Activated CD8-positive, alpha-beta memory T cell treated with anti-CD3 and anti-CD28 coated beads, Interleukin-2, amount 10 ng/mL, durations not matched to agents 7 days and 5 days (primary cell): Measurements from ENCODE around the gene FUT4. TPM values are rescaled to one million over a fixed set of nuclear protein-coding genes. Genes with fewer than 3 reads are reported as not detected.

ENCODE experiments used
- ATAC-seq: fragments of 150-1000 bp; cut with Tn5 transposase; one replicate; pipeline ENCODE4 v1.10.0; 2021; ENCODE audit warnings: moderate library complexity
- CTCF ChIA-PET: fragments of 350-600 bp; sonication (Branson Sonifier 250); formaldehyde crosslinking; loops from one replicate; lab custom pipeline; 2021; ENCODE audit warnings: antibody characterized with exemption; lab: Charles Lee
- DNase-seq: peaks from one replicate; pipeline ENCODE4 v3.0.0-alpha.2; 2020
- H3K27ac Mint-ChIP-seq: one replicate; pipeline ENCODE4 v1.8.0; 2021; ENCODE audit warnings: mild to moderate bottlenecking, mixed read lengths
- H3K27me3 Mint-ChIP-seq: one replicate; pipeline ENCODE4 v1.8.0; 2021; ENCODE audit warnings: mixed read lengths
- H3K36me3 Mint-ChIP-seq: one replicate; pipeline ENCODE4 v1.8.0; 2021; ENCODE audit warnings: mild to moderate bottlenecking, mixed read lengths
- H3K4me1 Mint-ChIP-seq: one replicate; pipeline ENCODE4 v1.8.0; 2021; ENCODE audit warnings: mixed read lengths
- H3K4me3 Mint-ChIP-seq: one replicate; pipeline ENCODE4 v1.8.0; 2021; ENCODE audit warnings: mild to moderate bottlenecking, moderate library complexity, mixed read lengths
- H3K9me3 Mint-ChIP-seq: one replicate; pipeline ENCODE4 v1.8.0; 2022; ENCODE audit warnings: low read depth, mixed read lengths
- total RNA-seq, 2 experiments: library from RNA; stranded (reverse); gene quantifications; one replicate each; pipeline ENCODE4 v1.2.3, GENCODE V29; 2021

The FUT4 gene
- total RNA-seq, 2 experiments from 2014 or later = 5.8 to 6.5 TPM

GRCh38 chr11:94583866-94584500 lies 40.3 kb downstream of the FUT4 start:
- DNase-seq = no peak
- Mint-ChIP-seq H3K27ac (no peak overlapping the region), H3K4me3 (no peak overlapping the region), H3K27me3 (no peaks in the 10 kb centered on the region), H3K4me1 (no peaks in the 10 kb centered on the region), H3K9me3 (no peaks in the 10 kb centered on the region), H3K36me3 (no peaks in the 10 kb centered on the region)
- no peak for ATAC-seq
- CTCF ChIA-PET = no interaction called here

DNA sequence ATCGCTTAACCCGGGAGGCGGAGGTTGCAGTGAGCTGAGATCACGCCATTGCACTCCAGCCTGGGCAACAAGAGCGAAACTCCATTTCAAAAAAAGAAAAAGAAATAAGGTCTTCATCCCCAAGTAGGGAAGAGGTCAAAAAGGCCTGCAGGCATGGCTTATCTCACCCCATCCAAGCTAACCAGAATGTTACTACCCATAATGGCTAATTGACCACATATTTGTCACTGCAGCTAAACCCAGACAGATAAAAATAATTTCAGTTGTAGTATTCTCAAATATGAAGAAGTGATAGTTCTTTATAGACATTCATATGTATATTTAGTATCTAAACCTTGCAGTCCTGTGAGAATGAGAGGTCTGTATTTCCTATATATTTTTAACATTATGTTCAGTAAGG lies 41.3 kb downstream of the FUT4 start:
- no peaks in the 10 kb centered on the region for H3K27me3 Mint-ChIP-seq
- CTCF ChIA-PET = no interaction called here
- ATAC-seq = no peak

GRCh38 chr11:94585399-94585798 lies 41.7 kb downstream of the FUT4 start:
- no peak overlapping the region for H3K27ac Mint-ChIP-seq
- DNase-seq (no peak), ATAC-seq (no peak)
- H3K4me1 Mint-ChIP-seq = no peaks in the 10 kb centered on the region
- no peaks in the 10 kb centered on the region for H3K36me3 Mint-ChIP-seq
- no peak overlapping the region for H3K4me3 Mint-ChIP-seq
- H3K9me3 Mint-ChIP-seq = no peaks in the 10 kb centered on the region
- H3K27me3 Mint-ChIP-seq = no peaks in the 10 kb centered on the region
- CTCF ChIA-PET = no interaction called here

More for the DNA sequence above, 41.3 kb downstream of the FUT4 start:
- no peak overlapping the region for H3K27ac Mint-ChIP-seq
- no peak overlapping the region for H3K4me3 Mint-ChIP-seq
- no peaks in the 10 kb centered on the region for H3K9me3 Mint-ChIP-seq
- no peak for DNase-seq
- no peaks in the 10 kb centered on the region for H3K4me1 Mint-ChIP-seq
- H3K36me3 Mint-ChIP-seq = no peaks in the 10 kb centered on the region

- H3K4me3 Mint-ChIP-seq = no peak overlapping the region
These were observed 42.8 kb downstream of the FUT4 start for GRCh38 chr11:94586546-94586945.

DNA sequence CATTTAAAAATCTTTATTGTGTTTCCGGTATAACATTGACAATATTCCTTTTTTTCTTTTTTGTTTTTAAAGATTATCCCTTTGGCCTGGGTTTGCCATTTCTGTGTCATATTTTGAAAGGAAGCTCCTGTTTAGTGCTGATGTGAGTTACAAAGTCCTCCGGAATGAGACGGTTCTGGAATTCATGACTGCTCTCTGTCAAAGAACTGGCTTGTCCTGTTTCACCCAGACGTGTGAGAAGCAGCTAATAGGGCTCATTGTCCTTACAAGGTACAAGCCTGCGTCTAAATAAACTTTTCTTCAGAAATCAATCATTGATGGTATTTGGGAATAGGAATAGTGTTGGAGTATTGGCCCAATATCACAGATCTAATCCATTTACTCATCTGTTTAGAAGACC lies 43.3 kb downstream of the FUT4 start:
- H3K4me1 Mint-ChIP-seq = no peaks in the 10 kb centered on the region
- no peaks in the 10 kb centered on the region for H3K9me3 Mint-ChIP-seq
- H3K4me3 Mint-ChIP-seq = no peak overlapping the region
- CTCF ChIA-PET = interaction anchor here (0.9 kb wide), 1 partner anchor 8 kb away, joined by 3 read pairs; no protein-coding TSS in a partner anchor
- H3K27me3 Mint-ChIP-seq = no peaks in the 10 kb centered on the region
- DNase-seq = no peak
- no peaks in the 10 kb centered on the region for H3K36me3 Mint-ChIP-seq
- ATAC-seq = no peak
- H3K27ac Mint-ChIP-seq = no peak overlapping the region

More at GRCh38 chr11:94586546-94586945, 42.8 kb downstream of the FUT4 start:
- Mint-ChIP-seq H3K36me3 (no peaks in the 10 kb centered on the region), H3K9me3 (no peaks in the 10 kb centered on the region), H3K27me3 (no peaks in the 10 kb centered on the region), H3K27ac (no peak overlapping the region), H3K4me1 (no peaks in the 10 kb centered on the region)
- ATAC-seq = no peak
- no peak for DNase-seq
- CTCF ChIA-PET = no interaction called here

GRCh38 chr11:94588366-94588942 lies 44.7 kb downstream of the FUT4 start:
- Mint-ChIP-seq H3K36me3 (no peaks in the 10 kb centered on the region), H3K27ac (no peak overlapping the region), H3K27me3 (no peaks in the 10 kb centered on the region), H3K4me3 (no peak overlapping the region), H3K9me3 (no peaks in the 10 kb centered on the region), H3K4me1 (no peaks in the 10 kb centered on the region)
- CTCF ChIA-PET = no interaction called here
- no peak for ATAC-seq
- DNase-seq = no peak

GRCh38 chr11:94590352-94591041 lies 46.8 kb downstream of the FUT4 start:
- H3K4me1 Mint-ChIP-seq = no peaks in the 10 kb centered on the region
- H3K4me3 Mint-ChIP-seq = no peak overlapping the region
- H3K27ac Mint-ChIP-seq = no peak overlapping the region
- ATAC-seq (no peak), DNase-seq (no peak)
- H3K36me3 Mint-ChIP-seq = no peaks in the 10 kb centered on the region
- CTCF ChIA-PET = interaction anchor here (1.5 kb wide), 1 partner anchor 33 kb away, joined by 3 read pairs; no protein-coding TSS in a partner anchor
- no peaks in the 10 kb centered on the region for H3K9me3 Mint-ChIP-seq
- no peaks in the 10 kb centered on the region for H3K27me3 Mint-ChIP-seq

GRCh38 chr11:94593030-94593429 lies 49.3 kb downstream of the FUT4 start:
- no peaks in the 10 kb centered on the region for H3K27me3 Mint-ChIP-seq
- CTCF ChIA-PET = no interaction called here
- DNase-seq = no peak
- H3K27ac Mint-ChIP-seq = no peak overlapping the region
- no peaks in the 10 kb centered on the region for H3K9me3 Mint-ChIP-seq
- no peak for ATAC-seq
- H3K36me3 Mint-ChIP-seq = no peaks in the 10 kb centered on the region
- no peaks in the 10 kb centered on the region for H3K4me1 Mint-ChIP-seq
- no peak overlapping the region for H3K4me3 Mint-ChIP-seq

- no peaks in the 10 kb centered on the region for H3K9me3 Mint-ChIP-seq
- no peaks in the 10 kb centered on the region for H3K36me3 Mint-ChIP-seq
- H3K4me3 Mint-ChIP-seq = no peak overlapping the region
- H3K27ac Mint-ChIP-seq = no peak overlapping the region
- ATAC-seq = no peak
- DNase-seq = no peak
- no peaks in the 10 kb centered on the region for H3K4me1 Mint-ChIP-seq
- no peaks in the 10 kb centered on the region for H3K27me3 Mint-ChIP-seq
- CTCF ChIA-PET = interaction anchor here (1.0 kb wide), 1 partner anchor 8 kb away, joined by 3 read pairs; no protein-coding TSS in a partner anchor
These were observed 51.4 kb downstream of the FUT4 start for GRCh38 chr11:94595076-94595475.

DNA sequence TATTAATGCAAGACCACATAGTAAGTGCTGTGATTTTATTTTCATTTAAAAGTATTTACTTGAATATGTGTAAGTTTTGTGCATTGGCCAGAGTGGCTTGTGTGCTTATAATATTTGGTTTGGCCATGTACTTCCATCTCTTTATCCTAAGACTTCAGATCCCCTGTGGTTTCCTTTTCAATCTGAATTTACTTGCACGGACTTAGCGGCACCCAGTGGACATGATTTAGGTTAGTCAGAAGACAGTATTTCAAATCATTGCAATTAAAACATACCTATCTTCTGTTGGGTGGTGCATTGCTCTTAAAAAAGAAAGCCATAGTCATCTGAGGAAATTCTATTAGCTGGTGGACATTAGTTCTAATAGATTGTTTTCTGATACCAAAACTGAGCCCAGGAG lies 54.2 kb downstream of the FUT4 start:
- CTCF ChIA-PET = no interaction called here
- DNase-seq = no peak
- ATAC-seq = no peak
- Mint-ChIP-seq H3K4me1 (no peaks in the 10 kb centered on the region), H3K4me3 (no peak overlapping the region), H3K27ac (no peak overlapping the region), H3K36me3 (no peaks in the 10 kb centered on the region), H3K9me3 (no peaks in the 10 kb centered on the region), H3K27me3 (no peaks in the 10 kb centered on the region)

Other genes with a start within 250 kb of the FUT4 start
- gene IZUMO1R, start 239.3 kb upstream of the FUT4 start, total RNA-seq = not detected
- gene GPR83, start 142.5 kb upstream of the FUT4 start, total RNA-seq = under 1 TPM; 0.05 to 0.09 TPM
- 10 to 100 TPM; 45.1 to 46.2 TPM for gene MRE11, start 50.1 kb upstream of the FUT4 start, total RNA-seq
- 10 to 100 TPM; 23.9 to 31.9 TPM for gene ANKRD49, start 49.9 kb upstream of the FUT4 start, total RNA-seq
- gene C11orf97, start 31.5 kb upstream of the FUT4 start, total RNA-seq = not detected
- under 1 TPM; 0.75 to 0.79 TPM for gene PIWIL4, start 23.4 kb downstream of the FUT4 start, total RNA-seq
- 1 to 10 TPM; 3.9 to 4.6 TPM for gene AMOTL1, start 224.4 kb downstream of the FUT4 start, total RNA-seq